ENCODE data around the gene ZIC2.

Gene ZIC2

DNA sequence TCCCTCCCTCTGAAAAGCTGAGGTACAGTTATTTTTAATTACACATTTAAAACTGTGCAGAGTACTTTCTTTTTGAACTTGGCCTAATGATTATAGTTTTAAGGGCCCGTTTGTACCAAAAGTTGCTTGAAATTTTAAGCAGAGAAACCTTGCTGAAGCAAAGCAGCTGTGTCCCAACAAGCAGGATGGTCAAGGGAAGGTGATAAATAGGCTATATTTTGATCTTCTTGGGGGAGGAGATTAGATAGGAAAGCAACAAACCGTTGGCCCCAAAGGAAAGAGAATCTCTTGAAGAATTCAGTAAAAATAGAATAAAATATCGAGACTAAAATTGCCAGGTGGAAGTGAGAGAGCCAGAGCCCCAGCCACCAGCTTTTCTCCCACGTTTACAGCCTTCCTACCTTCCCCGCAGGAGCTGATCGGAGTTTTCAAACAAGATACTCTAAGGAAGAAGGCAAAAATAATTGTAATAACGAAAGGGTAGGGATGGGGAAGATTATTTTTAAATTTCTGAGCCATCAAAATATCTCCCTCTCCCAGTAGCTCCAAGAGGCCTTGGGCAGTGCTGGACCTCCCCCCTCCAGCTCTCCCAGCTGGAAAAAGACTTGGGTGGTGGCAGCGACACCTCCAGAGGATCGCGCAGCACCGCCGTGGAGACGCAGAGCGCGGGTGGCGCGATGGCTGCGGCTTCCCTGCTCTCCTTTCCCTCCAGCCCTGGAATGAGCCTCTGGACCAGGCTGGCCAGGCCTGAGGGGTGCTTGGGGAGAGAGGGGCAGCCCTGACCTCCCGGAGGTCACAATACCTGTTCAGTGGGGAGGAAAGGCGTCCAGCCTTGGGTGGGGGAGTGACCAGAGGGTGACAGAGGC, 5.8 kb downstream of the ZIC2 start:
- DNase-seq, result no peak

DNA sequence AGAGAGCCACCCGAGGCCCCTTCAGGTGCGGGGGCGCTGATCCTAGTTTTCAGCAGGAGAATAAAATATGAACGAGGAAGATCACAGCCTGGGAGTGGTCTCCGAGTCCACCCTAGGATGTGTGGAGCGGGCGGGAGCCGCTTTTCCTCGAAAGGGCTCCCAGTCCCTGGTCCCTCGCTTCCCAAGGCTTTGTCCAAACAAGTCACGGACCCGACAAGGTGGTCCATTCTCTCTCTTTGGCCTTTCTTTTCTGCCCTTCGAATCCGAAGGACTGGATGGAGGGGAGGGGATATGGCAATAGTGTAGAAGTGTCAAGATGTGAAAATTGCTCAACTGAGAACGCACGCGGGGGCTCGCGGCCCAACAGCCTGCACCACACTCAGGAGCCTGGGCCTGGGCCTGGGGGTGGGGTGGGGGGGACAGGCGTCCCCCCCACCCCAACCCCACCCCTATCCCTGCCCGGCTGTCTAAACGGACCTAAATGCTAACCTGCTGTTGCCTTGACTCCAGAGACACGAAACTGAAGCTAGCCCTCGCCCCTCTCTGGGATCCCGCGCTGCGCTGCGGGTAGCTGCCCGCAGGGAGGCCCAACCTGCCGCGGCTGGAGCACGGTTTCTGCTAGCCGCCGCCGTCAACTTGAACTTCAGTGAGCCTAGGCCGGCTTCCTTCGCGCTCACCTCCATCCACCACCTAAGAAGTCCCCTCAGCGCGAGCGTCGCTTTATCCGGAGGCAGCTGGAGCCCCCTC, 7.1 kb downstream of the ZIC2 start:
- DNase-seq, result no peak

DNA sequence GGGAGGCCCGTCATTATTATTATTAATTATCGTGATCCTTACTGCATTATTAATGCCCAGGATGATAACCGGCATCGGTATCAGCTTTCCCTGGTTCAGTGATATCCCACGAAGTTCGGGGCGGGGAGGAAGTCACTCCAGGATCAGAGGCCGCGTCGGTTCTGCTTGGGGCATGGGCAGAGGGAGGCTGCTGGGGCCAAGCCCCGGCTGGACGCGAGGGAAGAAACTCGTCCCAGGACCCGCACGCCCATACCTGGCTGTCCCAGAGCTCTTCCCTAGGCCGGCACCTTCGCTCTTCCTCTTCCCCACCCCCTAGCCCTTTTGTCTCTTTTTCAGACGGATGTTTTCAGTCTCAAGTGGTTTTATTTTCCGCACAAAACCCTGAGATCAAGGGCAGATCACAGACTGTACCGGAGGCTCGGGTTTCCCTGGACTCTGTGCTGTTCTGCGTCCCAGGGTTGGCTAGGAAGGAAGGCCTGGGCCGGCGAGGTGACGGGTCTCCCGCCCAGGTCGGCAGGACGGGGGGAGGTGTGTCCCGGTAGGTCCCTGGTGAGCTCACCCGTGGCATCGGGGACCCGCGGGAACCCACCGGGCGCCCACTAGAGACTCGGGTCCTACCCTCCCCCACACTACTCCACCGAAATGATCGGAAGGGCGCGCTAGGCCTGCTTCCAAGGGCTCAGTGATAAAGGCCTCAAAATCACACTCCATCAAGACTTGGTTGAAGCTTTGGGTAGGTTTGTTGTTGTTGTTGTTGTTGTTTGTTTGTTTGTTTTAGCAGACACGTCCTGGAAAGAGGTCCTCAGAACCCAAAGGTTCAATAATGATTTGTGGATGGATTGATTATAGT, 7.9 kb downstream of the ZIC2 start:
- DNase-seq, result no peak

DNA sequence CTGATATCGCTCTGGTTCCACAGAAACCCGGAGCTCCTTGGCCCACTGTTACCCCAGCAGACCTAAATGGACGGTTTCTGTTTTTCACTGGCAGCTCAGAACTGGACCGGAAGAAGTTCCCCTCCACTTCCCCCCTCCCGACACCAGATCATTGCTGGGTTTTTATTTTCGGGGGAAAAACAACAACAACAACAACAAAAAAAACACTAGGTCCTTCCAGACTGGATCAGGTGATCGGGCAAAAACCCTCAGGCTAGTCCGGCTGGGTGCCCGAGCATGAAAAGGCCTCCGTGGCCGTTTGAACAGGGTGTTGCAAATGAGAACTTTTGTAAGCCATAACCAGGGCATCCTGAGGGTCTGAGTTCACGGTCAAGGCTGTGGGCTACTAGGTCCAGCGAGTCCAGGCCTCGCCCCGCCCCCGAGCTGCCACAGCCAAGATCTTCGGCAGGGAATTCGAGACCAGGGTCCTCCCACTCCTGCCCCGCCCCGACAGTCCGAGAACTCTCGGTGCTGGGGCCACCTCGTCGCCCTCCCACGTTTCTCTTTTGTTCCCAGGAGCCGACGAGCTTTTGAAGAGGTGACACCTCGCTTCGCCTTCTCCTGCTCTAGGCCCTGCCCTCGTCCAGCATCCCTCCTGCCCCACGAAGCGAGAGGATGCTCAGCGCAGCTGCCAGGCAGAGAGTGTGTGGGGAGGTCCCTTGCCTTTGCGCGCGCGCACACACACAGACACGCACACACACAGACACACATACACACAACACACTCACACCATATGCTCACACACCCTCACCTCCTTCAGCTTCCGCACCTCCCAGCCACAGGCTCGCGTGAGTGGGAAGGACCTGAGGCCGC, 8.8 kb downstream of the ZIC2 start:
- DNase-seq, result no peak

DNA sequence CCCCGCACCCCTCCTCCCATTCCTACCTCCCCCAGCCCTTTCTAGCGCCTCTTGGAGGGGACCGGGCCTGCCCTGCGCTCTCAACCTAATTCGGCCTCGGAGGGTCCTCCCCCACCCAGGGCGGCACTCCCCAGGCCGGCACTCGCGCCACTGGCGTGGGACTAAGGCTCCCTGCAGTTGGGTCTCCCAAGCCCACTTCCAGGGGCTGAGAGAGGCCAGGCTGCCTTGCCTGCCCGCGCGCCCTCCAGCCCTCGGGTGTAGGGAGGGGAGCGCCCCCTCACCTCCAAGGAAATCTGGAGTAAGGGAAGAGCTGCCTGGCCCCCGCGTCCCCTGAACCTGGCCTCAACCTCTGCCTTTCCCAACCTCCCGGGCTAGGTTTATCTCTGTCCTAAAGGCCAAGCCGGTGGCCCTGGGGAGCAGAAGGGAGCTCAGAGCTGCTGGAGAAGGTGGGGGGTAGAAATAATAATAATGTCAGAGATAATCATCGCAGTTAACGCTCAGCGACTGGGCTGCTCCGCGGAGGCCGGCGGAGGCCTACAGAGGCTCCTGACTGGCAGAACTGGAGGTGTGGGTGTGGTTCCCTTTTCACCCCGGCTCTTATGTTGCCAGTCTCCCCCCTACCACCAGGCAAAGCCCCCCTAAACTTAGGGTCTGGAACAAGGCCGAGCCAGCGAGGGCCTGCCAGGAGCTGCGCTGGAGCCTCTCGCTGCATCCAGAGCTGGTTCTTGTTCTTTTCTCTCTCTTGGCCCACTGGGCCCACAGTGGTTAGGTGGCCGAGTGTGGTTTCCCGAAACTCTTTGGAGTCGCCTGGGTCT, 9.6 kb downstream of the ZIC2 start:
- no peak for DNase-seq

DNA sequence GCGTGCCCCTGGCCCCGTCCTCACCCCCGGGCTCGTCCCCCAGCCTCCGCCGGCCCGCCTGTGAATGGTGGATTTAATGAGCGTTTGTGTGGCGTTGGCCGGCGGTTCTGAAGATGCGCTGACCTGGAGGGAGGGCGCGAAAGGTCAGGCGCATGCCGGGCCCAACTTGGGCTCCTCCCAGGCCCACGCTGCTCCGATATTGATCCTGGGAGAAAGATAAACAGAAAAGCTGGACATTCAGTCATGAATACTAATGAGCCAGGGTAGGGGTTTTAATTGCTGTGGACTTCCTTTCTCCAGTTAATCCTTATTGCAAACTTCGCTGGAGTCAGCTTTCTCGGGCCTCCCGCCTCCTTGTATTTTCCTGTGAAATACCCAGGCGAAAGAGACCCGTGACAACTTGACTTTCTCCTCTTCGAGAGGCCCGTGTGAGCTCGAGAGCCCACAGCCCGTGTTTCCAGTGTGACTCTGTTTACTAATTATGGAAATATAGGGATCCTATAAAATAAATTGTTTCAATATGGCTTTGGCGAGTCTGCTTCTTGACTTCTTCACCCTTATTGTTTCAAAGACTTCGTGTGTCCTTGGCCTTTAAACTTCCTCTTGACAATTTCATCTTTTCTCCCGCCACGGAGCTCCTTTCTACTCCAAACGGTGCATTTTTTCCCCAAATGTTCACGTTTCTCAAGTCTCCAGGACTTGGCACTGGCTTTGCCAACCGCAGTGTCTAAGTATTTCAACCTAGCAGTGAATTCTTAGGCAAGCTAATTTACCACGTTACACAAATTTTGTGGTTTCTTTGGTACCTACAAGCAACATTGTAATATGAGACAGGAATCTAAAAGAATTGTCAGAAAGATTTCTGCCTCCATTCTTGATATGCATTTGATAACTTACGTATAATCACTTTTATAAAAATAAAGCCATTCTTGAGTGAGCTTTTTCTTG, 10.5 kb downstream of the ZIC2 start:
- DNase-seq, result no peak

DNA sequence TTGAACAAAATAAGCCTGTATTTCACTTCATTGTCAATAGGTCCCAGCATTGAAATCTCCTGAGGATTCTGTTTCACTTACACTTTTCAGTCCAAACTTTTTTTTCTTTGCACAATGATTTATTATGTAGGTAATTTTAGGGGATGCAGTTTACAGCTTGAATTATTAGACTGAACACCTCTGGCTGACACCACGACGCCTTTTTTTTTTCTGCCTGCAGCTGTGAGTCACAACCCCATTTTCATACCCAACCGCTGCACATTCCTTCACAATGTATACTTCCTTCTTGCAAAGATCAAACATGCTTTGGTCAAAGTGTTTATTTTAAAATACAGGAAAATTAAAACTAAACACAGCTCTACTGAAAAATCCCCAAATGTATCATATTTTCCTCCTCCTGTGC, 11.4 kb downstream of the ZIC2 start:
- no peak for DNase-seq

DNA sequence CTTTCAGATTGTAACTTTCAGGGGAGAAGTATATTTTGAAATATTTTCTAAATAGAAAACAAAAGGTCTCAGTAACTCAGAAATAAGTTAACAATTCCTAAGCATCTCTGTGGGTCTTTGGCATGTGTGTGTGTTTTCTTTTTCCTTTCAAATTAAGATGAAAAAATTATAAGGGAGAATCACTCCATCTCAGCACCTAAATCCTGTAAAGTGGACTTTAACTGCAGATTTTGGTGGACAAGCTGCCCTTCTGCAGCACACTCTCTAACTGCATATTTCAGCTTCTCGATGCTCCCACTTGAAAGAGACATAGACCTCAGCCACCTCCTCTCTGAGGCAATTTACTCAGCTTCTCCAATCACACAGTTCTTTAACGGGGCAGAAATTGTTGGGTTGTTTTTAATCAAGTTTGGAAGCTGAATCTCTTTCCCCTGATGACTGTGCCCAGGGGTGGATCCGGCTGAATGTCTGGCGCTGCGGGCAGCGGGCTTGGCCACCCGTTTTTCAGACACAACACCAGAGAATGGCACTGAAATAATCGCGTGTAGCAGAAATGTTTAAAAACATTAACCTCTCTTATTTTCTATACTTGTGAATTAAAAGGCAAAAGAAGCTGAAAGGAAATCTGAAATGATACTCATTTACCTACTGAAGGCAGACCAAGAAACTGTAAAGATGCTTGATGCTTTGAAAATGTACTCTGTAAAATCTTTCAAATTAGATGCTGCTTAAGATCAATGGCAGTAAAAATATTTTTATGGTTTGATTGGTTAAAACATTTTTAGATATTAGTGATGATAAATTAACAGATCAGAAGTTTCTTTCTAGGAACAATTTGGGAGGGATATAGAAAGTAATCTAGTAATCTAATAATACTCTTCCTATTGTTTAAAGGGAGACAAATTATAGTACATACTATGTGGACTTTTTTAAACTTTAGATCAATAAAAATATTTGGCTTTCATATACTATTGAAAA, 12.4 kb downstream of the ZIC2 start:
- DNase-seq, result no peak

DNA sequence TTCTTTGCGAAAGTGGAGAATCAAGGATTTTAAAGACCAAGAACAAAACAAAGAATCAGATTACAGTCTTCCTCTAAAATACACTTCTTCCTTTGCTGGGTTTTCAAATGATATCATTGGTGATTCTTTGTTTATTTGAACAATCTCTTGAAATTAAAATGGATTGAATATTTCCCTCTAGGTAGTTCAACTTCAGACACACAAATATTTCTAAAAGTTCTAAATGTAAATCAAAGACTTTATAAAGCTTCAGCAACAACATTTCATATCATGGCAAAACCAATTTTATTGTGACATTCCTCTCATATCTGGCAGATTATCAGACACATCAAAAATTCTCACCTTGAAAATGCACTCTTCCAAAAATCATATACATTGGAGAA, 13.0 kb downstream of the ZIC2 start:
- DNase-seq, result no peak

DNA sequence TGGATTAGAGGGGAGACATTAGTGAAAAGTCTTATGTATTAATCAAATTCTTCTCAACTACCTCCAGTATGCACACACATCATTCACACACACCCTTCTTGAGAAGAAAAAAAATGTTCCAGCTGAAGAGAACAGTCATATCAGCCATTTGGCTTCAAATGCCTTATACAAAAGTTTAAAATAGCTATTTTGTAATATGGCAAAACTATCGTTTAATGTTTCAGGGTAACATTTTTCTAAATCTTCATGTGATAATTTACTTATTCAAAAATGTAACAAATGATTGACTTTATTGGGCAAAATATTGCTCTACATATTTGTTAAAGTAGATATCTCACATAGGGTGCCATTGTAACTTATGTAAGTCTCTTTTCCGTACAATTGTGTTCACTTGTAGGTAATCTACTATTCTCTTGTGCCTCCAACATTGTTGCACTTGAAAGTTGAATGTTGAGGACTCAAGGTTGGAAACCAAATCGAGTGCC, 13.6 kb downstream of the ZIC2 start:
- no peak for DNase-seq

DNA sequence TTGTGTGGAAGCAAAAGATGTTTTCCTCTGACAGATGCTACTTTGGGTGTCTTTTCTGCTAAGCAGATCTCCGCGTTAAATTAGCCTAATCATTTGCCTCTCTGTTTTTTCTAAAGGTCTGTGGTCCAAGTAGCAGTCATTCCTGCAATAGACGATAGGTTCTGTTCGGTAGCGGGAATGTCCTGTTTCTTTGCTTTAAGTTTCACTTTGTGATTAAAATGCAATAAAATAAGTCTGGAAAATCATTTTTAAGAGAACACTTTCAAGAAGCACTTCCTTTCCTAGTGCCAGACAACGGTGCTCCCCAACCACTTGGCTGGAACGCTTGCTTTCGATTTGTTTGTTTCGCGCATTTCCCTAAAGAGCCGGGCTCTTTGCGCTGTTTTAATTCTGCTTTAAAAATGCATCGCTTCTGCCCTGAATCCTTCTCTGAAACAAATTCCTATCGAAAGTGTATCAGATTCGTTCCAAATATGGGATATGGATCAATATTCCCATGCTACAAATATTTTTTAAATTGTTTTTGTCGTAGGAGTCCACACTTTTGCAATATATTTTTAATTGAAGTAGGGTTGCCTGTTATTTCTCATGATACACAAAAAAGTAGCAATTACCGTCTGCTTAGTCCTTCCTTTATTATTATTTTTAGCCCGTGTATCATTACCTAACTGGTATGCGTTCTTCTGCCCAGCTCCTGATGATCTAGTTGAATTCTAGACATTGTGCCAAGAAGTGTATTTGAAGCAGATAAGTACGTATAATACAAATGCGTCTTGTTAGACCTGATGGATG, 14.2 kb downstream of the ZIC2 start:
- no peak for DNase-seq

DNA sequence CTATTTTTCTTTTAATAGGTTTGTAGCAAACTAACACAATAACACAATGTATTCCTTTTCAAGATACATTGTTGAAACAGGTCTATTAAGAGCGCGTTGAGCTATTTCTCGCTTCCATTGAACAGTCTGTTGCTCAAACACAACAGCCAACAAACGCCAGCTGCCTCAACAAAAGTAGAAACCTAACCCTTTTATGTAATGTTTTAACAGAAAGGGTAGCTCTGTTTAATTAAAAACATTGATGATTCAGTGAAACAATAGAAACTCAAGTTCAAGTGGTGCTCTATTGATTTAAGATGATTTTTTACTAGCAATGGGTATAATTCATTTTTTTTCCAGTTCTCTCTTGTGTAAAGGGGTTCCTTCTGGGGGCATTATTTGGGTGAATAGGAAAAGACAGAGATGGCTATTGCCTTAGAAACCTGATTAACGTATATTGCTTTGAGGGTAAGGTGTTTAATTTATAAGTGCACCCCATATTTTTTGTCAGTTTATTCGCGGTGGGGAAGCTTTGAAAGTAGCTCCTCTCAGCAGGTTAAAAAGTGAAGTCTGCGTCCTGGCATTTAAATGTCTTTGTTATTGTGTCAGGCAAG, 14.9 kb downstream of the ZIC2 start:
- no peak for DNase-seq

DNA sequence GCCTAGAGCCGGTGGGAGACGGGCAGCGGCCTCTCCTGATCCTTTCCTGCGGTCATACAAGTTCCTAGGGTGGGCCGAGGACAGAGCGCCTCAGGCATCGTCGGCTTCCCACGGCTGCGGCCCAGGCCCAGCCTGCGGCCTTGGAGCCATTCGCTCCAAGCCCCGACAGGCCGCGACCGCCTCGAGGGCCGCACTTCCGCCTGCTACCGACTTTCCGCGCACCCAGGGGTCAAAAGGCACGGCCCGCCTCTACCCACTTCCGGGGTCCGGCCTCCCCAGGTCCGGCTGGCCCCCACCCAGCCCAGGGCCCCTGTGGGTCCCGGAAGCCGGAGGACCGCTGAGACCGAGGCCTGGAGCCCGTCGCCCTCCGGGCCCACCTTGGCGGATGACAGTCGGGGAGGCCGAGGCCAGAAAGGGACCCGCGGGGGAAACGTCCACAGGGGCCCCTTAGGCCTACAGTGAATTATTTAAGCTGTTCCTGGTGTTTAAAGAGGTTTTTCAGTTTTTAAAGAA, 16.2 kb downstream of the ZIC2 start:
- DNase-seq, result no peak

DNA sequence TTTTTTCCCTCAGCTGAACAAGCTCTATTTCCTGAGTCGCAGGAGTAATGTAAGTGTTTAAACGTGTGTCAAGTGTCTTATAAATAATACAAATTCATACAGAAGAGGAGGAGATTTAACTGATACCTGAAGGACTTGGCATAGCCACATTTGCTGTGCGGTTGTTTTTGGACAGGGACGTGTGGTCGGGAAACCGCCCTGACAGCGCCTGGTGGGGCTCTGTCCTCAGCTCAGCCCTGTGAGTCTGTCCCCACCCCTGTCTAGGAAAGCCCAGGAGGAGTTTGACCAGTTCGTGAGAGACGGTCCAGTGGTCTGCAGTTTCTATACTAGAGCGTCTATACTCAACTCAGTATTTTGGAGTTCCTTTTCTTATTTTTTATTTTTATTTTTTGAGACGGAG, 16.7 kb downstream of the ZIC2 start:
- no peak for DNase-seq

DNA sequence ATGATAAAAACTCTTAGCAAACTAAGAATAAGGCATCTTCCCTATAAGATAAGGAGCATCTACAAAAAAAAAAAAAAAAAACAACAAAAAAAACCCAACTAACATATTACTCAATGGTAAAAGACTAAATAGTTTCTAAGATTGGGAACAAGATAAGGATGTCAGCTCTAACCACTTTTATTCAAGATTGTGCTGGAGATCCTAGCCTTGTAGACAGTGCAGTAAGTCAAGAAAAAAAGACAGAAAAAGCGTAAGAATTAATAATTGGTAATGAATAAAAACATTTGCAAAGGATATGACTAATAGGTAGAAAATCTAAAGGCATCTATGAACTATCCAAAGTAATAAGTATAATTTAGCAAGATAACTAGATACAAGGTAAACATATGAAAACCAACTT, 33.0 kb downstream of the ZIC2 start:
- no peak for DNase-seq

DNA sequence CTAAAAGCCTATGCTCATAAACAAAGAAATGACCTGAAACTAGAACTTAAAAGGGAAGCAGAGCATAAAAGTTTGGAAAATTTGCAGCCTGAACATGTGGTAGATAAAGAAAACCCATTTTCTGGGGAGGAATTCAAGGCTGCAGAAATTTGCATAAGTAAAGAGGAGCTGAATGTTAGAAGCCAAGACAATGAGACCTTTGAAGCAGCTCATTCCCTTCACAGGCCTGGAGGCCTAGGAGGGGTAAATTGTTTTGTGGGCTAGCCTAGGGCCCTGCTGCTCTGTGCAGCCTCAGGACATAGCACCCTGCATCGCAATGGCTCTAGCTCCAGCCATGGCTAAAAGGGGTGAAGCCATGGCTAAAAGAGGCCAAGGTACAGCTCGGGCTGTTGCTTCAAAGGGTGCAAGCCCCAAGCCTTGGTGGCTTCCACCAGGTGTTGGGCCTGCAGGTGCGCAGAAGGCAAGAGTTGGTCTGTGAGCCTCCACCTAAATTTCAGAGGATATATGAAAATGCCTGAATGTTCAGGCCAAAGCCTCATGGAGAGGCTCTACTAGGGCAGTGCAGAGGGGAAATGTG, 38.3 kb downstream of the ZIC2 start:
- DNase-seq, result no peak

DNA sequence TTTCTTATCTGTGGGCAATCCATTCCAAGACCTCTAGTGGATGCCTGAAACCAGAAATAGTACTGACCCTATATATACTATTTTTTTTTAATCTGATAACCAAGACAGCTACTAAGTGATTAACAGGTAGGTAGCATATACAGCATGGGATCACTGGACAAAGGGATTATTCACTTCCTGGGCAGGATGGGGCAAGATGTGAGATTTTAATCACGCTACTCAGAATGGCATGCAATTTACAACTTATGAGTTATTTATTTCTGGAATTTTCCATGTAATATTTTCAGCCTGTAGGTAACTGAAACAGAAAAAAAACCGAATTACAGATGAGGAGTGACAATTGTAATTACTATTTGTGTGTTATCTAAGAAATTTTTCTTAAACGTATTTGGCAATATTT, 41.2 kb downstream of the ZIC2 start:
- DNase-seq, result no peak
